SK-N-SH (cell line): ENCODE results near the gene ETS1. TPM values are rescaled to one million over a fixed set of nuclear protein-coding genes. Genes with fewer than 3 reads are reported as not detected.

ENCODE experiments used
- CTCF ChIA-PET: fragments of 300-600, 350-600 bp; formaldehyde crosslinking; extraction: SDS; loops from one replicate; lab custom pipeline; 2021; lab: Yijun Ruan, JAX
- POLR2A ChIA-PET: fragments of 350-600 bp; sonication (Branson Sonifier 250); formaldehyde crosslinking; extraction: SDS; loops from one replicate; lab custom pipeline; 2020; ENCODE audit warnings: antibody characterized with exemption, inconsistent platforms; lab: Yijun Ruan, JAX
- DNase-seq: peaks from one replicate; pipeline ENCODE4 v3.0.0; 2012
- H2AFZ ChIP-seq: fragments of 200-600 bp; sonication (generic); 2 replicates; pipeline ENCODE4 v1.8.1; 2016; ENCODE audit warnings: antibody characterized with exemption, mild to moderate bottlenecking, low read depth
- H3F3A ChIP-seq: fragments of 200-600 bp; sonication (generic); replicated peaks from 2 replicates; pipeline ENCODE3; 2016; ENCODE audit warnings: antibody characterized with exemption, mild to moderate bottlenecking; ENCODE audit not compliant: insufficient read depth
- H3K27ac ChIP-seq, 2 experiments: fragments of 200-500 bp in 1 of 2; fragments of 200-600 bp in 1 of 2; sonication (Bioruptor generic) in 1 of 2; sonication (generic), shearing (Covaris generic) in 1 of 2; 2 replicates each; pipeline versions ENCODE4 v1.5.1 to v1.6.1; 2014 to 2016; ENCODE audit warnings: low read depth in 2 of 2, inconsistent platforms in 1 of 2, low read length in 1 of 2, mild to moderate bottlenecking in 1 of 2, mixed read lengths in 1 of 2
- H3K27me3 ChIP-seq: fragments of 200-600 bp; sonication (generic), shearing (Covaris generic); 2 replicates; pipeline ENCODE4 v1.6.1; 2016; ENCODE audit warnings: mixed run types; ENCODE audit not compliant: insufficient read depth
- H3K36me3 ChIP-seq, 2 experiments: fragments of 200-500 bp in 1 of 2; fragments of 200-600 bp in 1 of 2; sonication (Bioruptor generic) in 1 of 2; sonication (generic) in 1 of 2; replicated peaks in 1 of 2; 2 replicates each; pipeline versions ENCODE3 to v1.5.1; 2014 to 2016; ENCODE audit warnings: low read length in 1 of 2, mild to moderate bottlenecking in 1 of 2; ENCODE audit not compliant: insufficient read depth in 2 of 2, control insufficient read depth in 1 of 2
- H3K4me1 ChIP-seq, 2 experiments: fragments of 200-500 bp in 1 of 2; fragments of 200-600 bp in 1 of 2; sonication (Bioruptor generic) in 1 of 2; sonication (generic), shearing (Covaris generic) in 1 of 2; 2 replicates each; pipeline versions ENCODE4 v1.5.1 to v1.6.1; 2014 to 2016; ENCODE audit warnings: low read depth in 1 of 2, low read length in 1 of 2, mixed run types in 1 of 2; ENCODE audit not compliant: insufficient read depth in 2 of 2, control insufficient read depth in 1 of 2
- H3K4me2 ChIP-seq: fragments of 200-600 bp; sonication (generic), shearing (Covaris generic); 2 replicates; pipeline ENCODE4 v1.6.1; 2017; ENCODE audit warnings: mixed run types
- H3K4me3 ChIP-seq, 2 experiments: fragments of 200-500 bp in 1 of 2; fragments of 200-600 bp in 1 of 2; sonication (Bioruptor generic) in 1 of 2; sonication (generic), shearing (Covaris generic) in 1 of 2; 2 replicates each; pipeline versions ENCODE4 v1.5.1 to v1.8.1; 2014 to 2016; ENCODE audit warnings: low read depth in 2 of 2, inconsistent platforms in 1 of 2, low read length in 1 of 2, mild to moderate bottlenecking in 1 of 2, mixed read lengths in 1 of 2, moderate library complexity in 1 of 2
- H3K79me2 ChIP-seq: fragments of 200-600 bp; sonication (generic); 2 replicates; pipeline ENCODE4 v1.8.1; 2017; ENCODE audit warnings: mild to moderate bottlenecking; ENCODE audit not compliant: insufficient read depth
- H3K9ac ChIP-seq: fragments of 200-600 bp; sonication (generic); 2 replicates; pipeline ENCODE4 v1.6.1; 2017; ENCODE audit warnings: mixed run types
- H3K9me2 ChIP-seq: fragments of 200-600 bp; sonication (generic); 2 replicates; pipeline ENCODE4 v1.6.1; 2017; ENCODE audit warnings: mixed run types
- H3K9me3 ChIP-seq: fragments of 200-600 bp; sonication (generic); 2 replicates; pipeline ENCODE4 v1.6.1; 2017; ENCODE audit warnings: mixed run types, mild to moderate bottlenecking, moderate library complexity
- H4K20me1 ChIP-seq: fragments of 200-600 bp; sonication (generic); 2 replicates; pipeline ENCODE4 v1.6.1; 2017; ENCODE audit warnings: mild to moderate bottlenecking, mixed run types; ENCODE audit not compliant: insufficient read depth
- EP300 ChIP-seq, 2 experiments: IDR thresholded peaks; 2 replicates each; pipeline versions ENCODE4 v1.4.0 to v1.6.1; 2012; ENCODE audit warnings: borderline replicate concordance in 1 of 2, low read depth in 1 of 2, low read length in 1 of 2
- EZH2phosphoT487 ChIP-seq: fragments of 200-600 bp; sonication (generic); IDR thresholded peaks from 2 replicates; pipeline ENCODE4 v1.6.1; 2017; ENCODE audit warnings: low read depth, mixed run types, mild to moderate bottlenecking, antibody characterized with exemption, moderate library complexity, borderline replicate concordance
- FOSL2 ChIP-seq: IDR thresholded peaks from 2 replicates; pipeline ENCODE4 v1.4.0; 2012; ENCODE audit warnings: low read depth, mild to moderate bottlenecking, moderate library complexity, borderline replicate concordance
- GABPA ChIP-seq: IDR thresholded peaks from 2 replicates; pipeline ENCODE4 v1.4.0; 2012; ENCODE audit warnings: low read depth, mild to moderate bottlenecking
- JUND ChIP-seq: IDR thresholded peaks from 2 replicates; pipeline ENCODE4 v1.4.0; 2012
- MXI1 ChIP-seq: IDR thresholded peaks from 2 replicates; pipeline ENCODE4 v1.6.1; 2012; ENCODE audit warnings: mild to moderate bottlenecking, low read depth, low read length, improper control_type of control experiment
- NFIC ChIP-seq: IDR thresholded peaks from 2 replicates; pipeline ENCODE4 v1.4.0; 2012; ENCODE audit warnings: borderline replicate concordance
- POLR2AphosphoS5 ChIP-seq: IDR thresholded peaks from 2 replicates; pipeline ENCODE4 v1.6.1; 2012; ENCODE audit warnings: low read depth, low read length
- REST ChIP-seq: IDR thresholded peaks from 2 replicates; pipeline ENCODE4 v1.6.1; 2012; ENCODE audit warnings: mild to moderate bottlenecking, low read depth, low read length, moderate library complexity
- TAF1 ChIP-seq: IDR thresholded peaks from 2 replicates; pipeline ENCODE4 v1.6.1; 2012; ENCODE audit warnings: low read depth, mild to moderate bottlenecking, low read length, moderate library complexity, borderline replicate concordance
- TEAD4 ChIP-seq: IDR thresholded peaks from 2 replicates; pipeline ENCODE4 v1.4.0; 2012; ENCODE audit warnings: mild to moderate bottlenecking, borderline replicate concordance; ENCODE audit not compliant: insufficient read depth
- WGBS: methylation state at CpG from one replicate; pipeline ENCODE4 v1.1.6; 2017; ENCODE audit warnings: low lambda C conversion rate; 5-methylcytosine and 5-hydroxymethylcytosine counted together
- polyA plus RNA-seq, 3 experiments: library from polyadenylated mRNA; depleted of rRNA; stranded (reverse); fragments of >200 nt; gene quantifications; 2 replicates each; pipeline ENCODE4 v1.2.3, GENCODE V29; 2012
- TF ChIP-seq, protein P1 (sequence below): IDR thresholded peaks from 2 replicates; pipeline ENCODE4 v1.4.0; 2012; ENCODE audit warnings: low read depth, borderline replicate concordance
- TF ChIP-seq, protein P2 (sequence below): fragments of 200-600 bp; sonication (generic); IDR thresholded peaks from 2 replicates; pipeline ENCODE4 v1.6.1; 2017; ENCODE audit warnings: antibody characterized with exemption, mild to moderate bottlenecking, moderate library complexity
- TF ChIP-seq, protein P3 (sequence below): IDR thresholded peaks from 2 replicates; pipeline ENCODE4; 2012
- TF ChIP-seq, protein P4 (sequence below): fragments of 150-350 bp; IDR thresholded peaks from 2 replicates; pipeline ENCODE4 v1.6.1; 2017; ENCODE audit warnings: antibody characterized with exemption, low read length, low read depth, borderline replicate concordance

ETS1 gene
- polyA plus RNA-seq, 1 of the 3 experiments (the other 2 are of a cell fraction) = 14.5 TPM

- TF ChIP-seq FOSL2 (no peak), EZH2phosphoT487 (no peak), JUND (no peak)
- TF ChIP-seq, protein P1, sequence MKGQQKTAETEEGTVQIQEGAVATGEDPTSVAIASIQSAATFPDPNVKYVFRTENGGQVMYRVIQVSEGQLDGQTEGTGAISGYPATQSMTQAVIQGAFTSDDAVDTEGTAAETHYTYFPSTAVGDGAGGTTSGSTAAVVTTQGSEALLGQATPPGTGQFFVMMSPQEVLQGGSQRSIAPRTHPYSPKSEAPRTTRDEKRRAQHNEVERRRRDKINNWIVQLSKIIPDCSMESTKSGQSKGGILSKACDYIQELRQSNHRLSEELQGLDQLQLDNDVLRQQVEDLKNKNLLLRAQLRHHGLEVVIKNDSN = no peak
- TF ChIP-seq, protein P2, sequence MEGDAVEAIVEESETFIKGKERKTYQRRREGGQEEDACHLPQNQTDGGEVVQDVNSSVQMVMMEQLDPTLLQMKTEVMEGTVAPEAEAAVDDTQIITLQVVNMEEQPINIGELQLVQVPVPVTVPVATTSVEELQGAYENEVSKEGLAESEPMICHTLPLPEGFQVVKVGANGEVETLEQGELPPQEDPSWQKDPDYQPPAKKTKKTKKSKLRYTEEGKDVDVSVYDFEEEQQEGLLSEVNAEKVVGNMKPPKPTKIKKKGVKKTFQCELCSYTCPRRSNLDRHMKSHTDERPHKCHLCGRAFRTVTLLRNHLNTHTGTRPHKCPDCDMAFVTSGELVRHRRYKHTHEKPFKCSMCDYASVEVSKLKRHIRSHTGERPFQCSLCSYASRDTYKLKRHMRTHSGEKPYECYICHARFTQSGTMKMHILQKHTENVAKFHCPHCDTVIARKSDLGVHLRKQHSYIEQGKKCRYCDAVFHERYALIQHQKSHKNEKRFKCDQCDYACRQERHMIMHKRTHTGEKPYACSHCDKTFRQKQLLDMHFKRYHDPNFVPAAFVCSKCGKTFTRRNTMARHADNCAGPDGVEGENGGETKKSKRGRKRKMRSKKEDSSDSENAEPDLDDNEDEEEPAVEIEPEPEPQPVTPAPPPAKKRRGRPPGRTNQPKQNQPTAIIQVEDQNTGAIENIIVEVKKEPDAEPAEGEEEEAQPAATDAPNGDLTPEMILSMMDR = no peak
- ChIA-PET POLR2A (no interaction called here), CTCF (interaction anchor here (0.9 to 2.3 kb wide), 4 partner anchors 8 to 296 kb away, joined by 3 to 6 read pairs (median 4); no protein-coding TSS in a partner anchor)
- no peaks in the 10 kb centered on the region for H3K27me3 ChIP-seq
- no peaks in the 10 kb centered on the region for H3F3A ChIP-seq
- H3K4me2 ChIP-seq = no peak overlapping the region
- H3K27ac ChIP-seq = no peak overlapping the region
- no peaks in the 10 kb centered on the region for H3K9me2 ChIP-seq
- DNase-seq = no peak
- H3K4me3 ChIP-seq = no peak overlapping the region
- H3K36me3 ChIP-seq = no peaks in the 10 kb centered on the region
- H3K9me3 ChIP-seq = no peaks in the 10 kb centered on the region
- H3K4me1 ChIP-seq = peaks cover 0 to 3% of the 10 kb centered on the region in 2 experiments; a peak in 1 of 4 replicates
- no peak overlapping the region for H2AFZ ChIP-seq
- no peaks in the 10 kb centered on the region for H4K20me1 ChIP-seq
- no peaks in the 10 kb centered on the region for H3K79me2 ChIP-seq
- H3K9ac ChIP-seq = no peak overlapping the region
- WGBS = 85% methylated on average over 1 of the region's 1 CpG
Observed at GRCh38 chr11:128535468-128536457, 51.6 kb downstream of the ETS1 start.

GRCh38 chr11:128533472-128533871 lies 53.9 kb downstream of the ETS1 start:
- H3K4me2 ChIP-seq = no peak overlapping the region
- H4K20me1 ChIP-seq = no peaks in the 10 kb centered on the region
- no peak overlapping the region for H3K27ac ChIP-seq
- peaks cover 9% of the 10 kb centered on the region for H3F3A ChIP-seq
- POLR2A ChIA-PET = no interaction called here
- peaks cover 3 to 6% of the 10 kb centered on the region in 2 experiments; a peak in 1 of 4 replicates for H3K4me1 ChIP-seq
- H3K36me3 ChIP-seq = no peaks in the 10 kb centered on the region
- no peaks in the 10 kb centered on the region for H3K9me2 ChIP-seq
- DNase-seq = no peak
- no peaks in the 10 kb centered on the region for H3K79me2 ChIP-seq
- H3K4me3 ChIP-seq = no peak overlapping the region
- CTCF ChIA-PET = no interaction called here
- no peak overlapping the region for H2AFZ ChIP-seq
- H3K27me3 ChIP-seq = no peaks in the 10 kb centered on the region
- H3K9ac ChIP-seq = no peak overlapping the region
- no peaks in the 10 kb centered on the region for H3K9me3 ChIP-seq
- WGBS = 100% methylated on average over 2 of the region's 2 CpGs
- TF ChIP-seq NFIC (no peak), FOSL2 (no peak), TEAD4 (no peak), POLR2AphosphoS5 (no peak), REST (no peak), EP300 (IDR thresholded peaks at IDR 0.05; ENCODE audit: borderline replicate concordance in 1 of 2, low read depth in 1 of 2, low read length in 1 of 2) (no peak), TAF1 (no peak), MXI1 (no peak), GABPA (no peak)
- TF ChIP-seq, protein P3, sequence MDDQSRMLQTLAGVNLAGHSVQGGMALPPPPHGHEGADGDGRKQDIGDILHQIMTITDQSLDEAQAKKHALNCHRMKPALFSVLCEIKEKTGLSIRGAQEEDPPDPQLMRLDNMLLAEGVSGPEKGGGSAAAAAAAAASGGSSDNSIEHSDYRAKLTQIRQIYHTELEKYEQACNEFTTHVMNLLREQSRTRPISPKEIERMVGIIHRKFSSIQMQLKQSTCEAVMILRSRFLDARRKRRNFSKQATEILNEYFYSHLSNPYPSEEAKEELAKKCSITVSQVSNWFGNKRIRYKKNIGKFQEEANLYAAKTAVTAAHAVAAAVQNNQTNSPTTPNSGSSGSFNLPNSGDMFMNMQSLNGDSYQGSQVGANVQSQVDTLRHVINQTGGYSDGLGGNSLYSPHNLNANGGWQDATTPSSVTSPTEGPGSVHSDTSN = no peak
- TF ChIP-seq, protein P4, sequence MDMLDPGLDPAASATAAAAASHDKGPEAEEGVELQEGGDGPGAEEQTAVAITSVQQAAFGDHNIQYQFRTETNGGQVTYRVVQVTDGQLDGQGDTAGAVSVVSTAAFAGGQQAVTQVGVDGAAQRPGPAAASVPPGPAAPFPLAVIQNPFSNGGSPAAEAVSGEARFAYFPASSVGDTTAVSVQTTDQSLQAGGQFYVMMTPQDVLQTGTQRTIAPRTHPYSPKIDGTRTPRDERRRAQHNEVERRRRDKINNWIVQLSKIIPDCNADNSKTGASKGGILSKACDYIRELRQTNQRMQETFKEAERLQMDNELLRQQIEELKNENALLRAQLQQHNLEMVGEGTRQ = no peak
- TF ChIP-seq, protein P1 = no peak
